ENCODE data around the gene HMGN2.

GRCh38 chr1:26431979-26432695, 40.1 kb upstream of the HMGN2 start, which contains the start of gene DHDDS:
- TF ChIP-seq, protein P1, sequence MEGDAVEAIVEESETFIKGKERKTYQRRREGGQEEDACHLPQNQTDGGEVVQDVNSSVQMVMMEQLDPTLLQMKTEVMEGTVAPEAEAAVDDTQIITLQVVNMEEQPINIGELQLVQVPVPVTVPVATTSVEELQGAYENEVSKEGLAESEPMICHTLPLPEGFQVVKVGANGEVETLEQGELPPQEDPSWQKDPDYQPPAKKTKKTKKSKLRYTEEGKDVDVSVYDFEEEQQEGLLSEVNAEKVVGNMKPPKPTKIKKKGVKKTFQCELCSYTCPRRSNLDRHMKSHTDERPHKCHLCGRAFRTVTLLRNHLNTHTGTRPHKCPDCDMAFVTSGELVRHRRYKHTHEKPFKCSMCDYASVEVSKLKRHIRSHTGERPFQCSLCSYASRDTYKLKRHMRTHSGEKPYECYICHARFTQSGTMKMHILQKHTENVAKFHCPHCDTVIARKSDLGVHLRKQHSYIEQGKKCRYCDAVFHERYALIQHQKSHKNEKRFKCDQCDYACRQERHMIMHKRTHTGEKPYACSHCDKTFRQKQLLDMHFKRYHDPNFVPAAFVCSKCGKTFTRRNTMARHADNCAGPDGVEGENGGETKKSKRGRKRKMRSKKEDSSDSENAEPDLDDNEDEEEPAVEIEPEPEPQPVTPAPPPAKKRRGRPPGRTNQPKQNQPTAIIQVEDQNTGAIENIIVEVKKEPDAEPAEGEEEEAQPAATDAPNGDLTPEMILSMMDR (optimal IDR thresholded peaks at IDR 0.05 in 1 of 3, IDR thresholded peaks at IDR 0.05 in 1 of 3, conservative IDR thresholded peaks at IDR 0.05 in 1 of 3; ENCODE audit: extremely low read depth in 1 of 3, insufficient read depth in 2 of 3, low read length in 3 of 3), result no peak
- no peak for TF ChIP-seq EZH2 (IDR thresholded peaks at IDR 0.05; ENCODE audit: low read length)
